GM21737 (cell line): Measurements from ENCODE around the gene TRIM41.
"Not testable (repeated sequence)": the region's sequence is repeated elsewhere in the genome, so short reads cannot be mapped to it uniquely, and the experiment has no call there.

Experiments used
- ATAC-seq: cut with Tn5 transposase; IDR thresholded peaks from one replicate; pipeline ENCODE4 v1.9.1; 2021; ENCODE audit warnings: mild to moderate bottlenecking, moderate library complexity; ENCODE audit not compliant: unreplicated experiment

TRIM41 gene

DNA sequence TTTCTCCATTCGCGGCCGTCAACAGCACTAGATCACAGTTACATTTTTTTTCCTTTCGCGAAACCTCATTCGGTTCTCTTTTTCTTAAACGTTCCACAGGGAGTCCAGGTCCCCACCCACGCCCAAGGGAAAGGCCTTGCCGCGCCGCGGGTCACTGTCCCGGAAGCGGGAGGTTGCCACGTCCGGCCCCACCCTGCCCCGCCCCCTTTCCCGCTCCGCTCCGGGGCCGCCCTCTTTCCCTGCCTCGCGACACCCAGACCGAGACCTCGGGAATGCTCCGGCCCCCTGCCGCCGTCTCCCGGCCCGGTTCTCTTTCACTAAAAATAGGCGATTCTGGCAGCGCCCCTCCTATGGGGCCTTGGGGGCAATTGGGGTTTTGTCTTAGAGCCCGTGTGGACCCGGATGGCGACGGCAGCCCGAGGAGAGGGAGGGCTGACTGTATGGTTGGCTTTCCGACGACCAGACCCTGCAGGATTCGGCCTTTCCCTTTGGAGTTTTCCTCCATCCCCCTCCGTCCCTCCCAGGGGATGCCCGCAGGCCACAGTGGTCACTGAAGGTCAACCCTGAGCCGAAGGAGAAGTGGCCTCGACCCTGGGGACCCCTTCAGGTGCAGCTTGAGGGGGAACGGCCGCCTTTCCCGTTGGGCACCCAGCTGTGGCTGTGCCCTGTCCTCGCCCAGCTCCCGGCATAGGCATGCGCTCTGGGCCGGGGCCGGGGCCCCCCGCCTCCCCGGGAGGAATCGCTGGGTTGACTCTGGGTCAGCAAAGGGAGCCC, 23.4 kb downstream of the TRIM41 start:
- ATAC-seq = peak; percentile 41

- ATAC-seq = no peak
These were observed 25.2 kb downstream of the TRIM41 start for GRCh38 chr5:181248277-181248676.

DNA sequence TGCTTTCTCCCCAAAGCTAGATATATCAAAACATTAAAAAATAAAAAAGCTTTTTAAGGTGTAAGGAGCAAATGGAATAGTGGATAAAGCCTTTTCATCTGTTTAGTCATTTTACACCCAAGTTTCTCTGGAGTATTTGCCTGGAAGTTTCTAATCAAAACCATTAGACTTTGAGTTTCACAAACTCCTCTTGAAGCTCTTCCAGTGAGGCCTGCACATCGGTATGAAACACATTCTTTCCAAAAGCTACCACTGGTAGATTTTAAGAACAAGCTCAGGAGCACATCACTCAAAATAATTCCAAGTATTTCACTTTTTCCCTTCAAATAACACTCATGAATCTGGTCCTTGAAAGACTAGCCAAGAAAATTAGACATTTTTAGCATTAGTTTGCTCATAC, 32.2 kb downstream of the TRIM41 start:
- no peak for ATAC-seq

GRCh38 chr5:181255836-181256578, 32.9 kb downstream of the TRIM41 start:
- no peak for ATAC-seq

DNA sequence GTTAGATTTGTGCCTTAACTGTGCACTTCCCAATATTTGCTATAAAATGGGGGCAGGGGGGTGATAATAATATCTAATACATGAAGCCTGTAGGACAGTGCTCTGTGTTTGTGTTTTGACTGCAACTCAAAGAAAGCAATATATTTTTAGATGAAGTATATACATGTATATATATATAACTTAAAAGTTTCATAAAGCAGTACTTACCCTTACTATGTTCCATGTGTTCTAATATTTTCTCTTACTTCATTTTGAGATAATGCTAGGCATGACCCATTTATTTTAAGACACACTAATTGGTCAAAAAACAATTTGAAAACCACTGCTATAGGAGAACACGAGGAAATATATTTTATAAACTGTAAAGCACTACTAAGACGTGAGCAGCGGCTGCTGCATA, 35.5 kb downstream of the TRIM41 start:
- ATAC-seq = no peak

GRCh38 chr5:181259283-181259682, 36.2 kb downstream of the TRIM41 start:
- no peak for ATAC-seq

DNA sequence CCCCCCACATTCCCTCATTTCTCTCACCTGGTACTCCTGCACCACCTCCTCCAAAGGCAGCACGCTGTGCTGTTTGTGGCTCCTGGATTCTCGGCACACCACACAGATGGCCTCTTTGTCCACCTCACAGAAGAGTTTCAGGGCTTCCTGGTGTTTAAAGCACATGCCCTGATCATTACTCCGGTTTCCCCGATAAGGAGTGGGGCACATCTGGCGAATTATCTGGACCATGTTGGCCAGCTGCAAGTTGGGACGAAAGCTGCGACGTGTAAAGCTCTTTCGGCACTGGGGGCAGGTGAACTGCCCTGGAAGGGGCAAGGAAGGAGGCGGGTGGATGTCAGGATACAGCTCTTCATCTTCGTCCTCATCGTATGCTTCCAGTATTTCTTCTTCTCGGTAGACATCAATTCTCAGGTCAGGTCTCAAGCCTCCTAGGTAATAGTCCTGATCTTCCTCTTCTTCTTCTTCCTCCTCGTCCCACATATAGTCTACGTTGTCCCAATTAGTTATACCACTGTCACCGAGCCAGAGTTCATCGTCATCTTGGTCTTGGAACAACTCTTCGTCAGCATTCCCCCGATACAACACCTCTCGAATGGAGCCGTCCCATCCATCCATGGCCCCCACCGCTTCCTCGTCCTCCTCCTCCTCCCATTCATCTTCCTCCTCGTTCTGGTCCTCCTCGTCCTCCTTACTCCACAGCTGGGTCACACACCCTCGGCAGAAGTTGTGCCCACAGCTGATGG, 37.1 kb downstream of the TRIM41 start:
- no peak for ATAC-seq

DNA sequence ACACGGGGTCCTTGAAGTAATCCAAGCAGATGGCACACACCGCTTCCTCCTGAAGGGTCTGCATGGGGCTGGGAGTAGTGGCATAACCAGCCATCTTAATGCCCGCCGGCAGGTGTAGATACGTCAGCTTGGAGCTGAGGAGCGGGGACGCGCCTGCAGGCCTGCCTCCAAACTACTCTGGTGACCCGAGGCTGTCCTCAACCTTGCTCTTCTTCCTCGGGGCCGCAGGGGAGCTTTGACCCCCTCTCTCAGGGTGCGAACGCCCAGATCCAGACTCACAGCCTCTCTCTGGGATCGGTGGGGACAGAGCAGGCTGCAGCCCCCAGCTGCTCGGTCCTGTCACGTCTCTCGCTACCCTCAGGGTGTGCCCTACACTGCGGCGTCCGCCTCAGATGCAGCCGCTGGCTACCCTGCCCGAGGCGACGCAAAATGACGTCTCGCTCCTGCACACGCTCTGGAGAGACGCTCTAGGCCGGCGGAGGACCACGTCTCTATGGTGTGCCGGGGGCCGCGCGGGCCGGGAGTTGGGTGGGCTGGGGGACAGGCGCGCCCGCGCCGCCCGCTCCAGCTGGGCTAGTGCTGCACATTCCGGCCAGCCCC, 37.7 kb downstream of the TRIM41 start, which contains the start of gene TRIM52:
TRIM52 (minus strand) TSS at position 424 of the 600 bp plus-strand sequence; CDS start at position 94, 330 bp downstream.
- ATAC-seq = peak; percentile 80

DNA sequence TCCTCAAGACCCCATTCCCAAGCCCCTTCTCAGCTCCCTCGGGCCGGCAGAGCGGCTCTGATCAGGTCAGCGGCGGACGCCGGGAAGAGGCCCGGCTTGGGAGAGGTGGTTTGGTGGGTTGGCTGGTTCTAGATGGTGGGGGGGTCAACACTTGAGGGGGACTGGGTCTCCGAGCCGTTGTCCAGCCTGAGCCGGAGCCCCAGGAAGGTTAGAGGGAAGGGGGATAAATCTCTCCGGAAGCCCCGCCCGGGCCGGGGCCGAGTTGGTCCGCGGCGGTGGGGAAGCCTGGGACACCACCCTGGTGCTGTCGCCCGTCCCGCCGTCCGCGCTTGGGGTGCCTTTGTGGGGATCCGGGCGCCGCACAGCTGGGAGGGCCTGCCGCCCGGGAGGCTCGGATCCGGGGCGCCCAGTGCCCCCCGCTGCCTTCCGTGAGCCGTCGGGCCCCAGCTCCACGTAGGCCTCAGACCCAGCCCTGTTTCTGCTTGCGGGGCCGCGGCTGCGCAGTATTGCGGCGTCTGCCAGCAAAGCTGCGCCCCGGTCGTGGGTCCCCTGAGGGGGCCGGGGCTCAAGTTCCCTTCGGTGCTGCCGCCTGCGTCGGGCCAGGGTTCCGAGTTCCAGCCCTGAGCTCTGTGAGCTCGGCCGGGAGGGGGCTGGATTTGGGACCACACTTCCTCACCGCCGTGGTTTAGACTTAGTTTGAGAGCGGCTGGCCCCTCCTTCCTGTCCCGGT, 38.4 kb downstream of the TRIM41 start:
- peak; percentile 48 for ATAC-seq

GRCh38 chr5:181263633-181264032, 40.6 kb downstream of the TRIM41 start:
- ATAC-seq = no peak

- ATAC-seq = no peak
These were observed 42.1 kb downstream of the TRIM41 start for GRCh38 chr5:181265092-181265671.

- ATAC-seq = not testable (repeated sequence)
These were observed 44.3 kb downstream of the TRIM41 start for GRCh38 chr5:181267291-181267904.

GRCh38 chr5:181267907-181268306, 44.8 kb downstream of the TRIM41 start:
- not testable (repeated sequence) for ATAC-seq

GRCh38 chr5:181271081-181271480, 48.0 kb downstream of the TRIM41 start:
- ATAC-seq = no peak

- not testable (repeated sequence) for ATAC-seq
These were observed 50.3 kb downstream of the TRIM41 start for GRCh38 chr5:181273433-181273744.

DNA sequence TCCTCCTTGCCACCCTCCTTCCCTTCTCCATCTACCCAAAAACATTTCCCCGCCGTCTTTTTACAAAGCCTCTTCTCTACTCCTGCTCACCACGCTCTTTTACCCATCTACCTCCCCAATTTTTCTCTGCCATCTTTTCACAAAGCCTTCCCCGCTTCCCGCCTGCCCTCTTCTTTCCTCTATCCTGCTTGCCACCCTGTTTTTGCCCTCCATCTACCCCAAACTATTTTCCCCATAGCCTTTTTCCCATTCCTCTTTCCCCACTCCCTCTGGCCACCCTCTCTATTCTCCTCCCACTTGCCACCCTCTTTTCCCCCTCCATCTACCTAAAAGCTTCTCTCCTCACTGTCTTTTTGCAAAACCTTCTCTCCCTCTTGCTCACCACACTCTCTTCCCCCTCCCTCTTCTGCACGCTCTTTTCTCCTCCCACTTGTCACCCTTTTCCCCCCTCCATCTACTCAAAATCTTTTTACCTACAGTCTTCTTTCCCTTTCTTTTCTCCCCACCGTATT, 57.2 kb downstream of the TRIM41 start:
- ATAC-seq = no peak

DNA sequence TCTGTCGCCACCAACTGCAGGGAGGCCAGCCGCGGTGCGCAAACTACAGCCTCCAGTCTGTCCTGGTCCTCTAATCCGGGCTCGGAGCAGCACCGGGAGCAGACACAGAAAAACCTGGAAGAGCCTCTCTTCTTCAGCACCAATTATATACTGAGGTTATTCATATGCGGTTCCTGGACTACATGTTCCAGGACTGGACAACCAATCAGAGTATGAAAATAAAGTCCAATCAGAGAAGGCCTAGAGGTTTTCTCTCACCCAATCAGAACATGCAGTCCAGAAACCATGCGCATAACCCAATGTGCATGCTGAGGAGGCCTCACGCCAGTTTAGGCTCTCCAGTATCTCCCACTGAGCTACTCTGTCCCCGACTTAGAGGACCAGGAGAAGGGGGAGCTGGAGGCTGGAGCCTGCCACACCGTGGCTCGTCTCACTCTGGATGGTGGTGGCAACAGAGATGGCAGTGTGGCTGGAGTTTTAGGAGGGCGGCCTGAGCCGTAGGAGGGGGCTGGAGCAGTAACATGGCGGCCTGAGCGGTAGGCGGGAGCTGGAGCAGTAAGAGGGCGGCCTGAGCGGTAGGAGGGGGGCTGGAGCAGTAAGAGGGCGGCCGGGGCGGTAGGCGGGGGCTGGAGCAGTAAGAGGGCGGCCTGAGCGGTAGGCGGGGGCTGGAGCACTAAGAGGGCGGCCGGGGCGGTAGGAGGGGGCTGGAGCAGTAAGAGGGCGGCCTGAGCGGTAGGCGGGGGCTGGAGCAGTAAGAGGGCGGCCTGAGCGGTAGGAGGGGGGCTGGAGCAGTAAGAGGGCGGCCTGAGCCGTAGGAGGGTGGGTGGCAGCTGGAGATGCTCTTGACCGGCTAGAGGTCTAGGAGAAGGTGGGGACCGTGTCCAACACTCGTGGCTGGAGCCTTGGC, 58.2 kb downstream of the TRIM41 start:
- ATAC-seq = no peak

DNA sequence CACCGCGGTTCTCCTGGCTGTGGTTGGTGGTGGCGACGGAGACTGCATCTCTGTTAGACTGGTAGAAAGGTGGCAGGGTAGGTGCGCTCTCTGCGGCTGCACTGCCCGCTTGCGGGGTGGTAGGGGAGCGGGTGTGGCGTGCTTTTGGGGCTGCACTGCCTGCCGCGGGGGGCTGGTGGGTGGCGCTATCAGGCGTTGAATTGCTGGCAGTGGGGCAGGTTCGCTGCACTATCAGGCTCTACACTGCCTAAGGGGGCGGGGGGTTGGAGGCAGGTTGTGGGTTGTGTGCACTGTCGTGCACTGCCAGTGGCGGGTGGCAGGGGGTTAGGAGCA, 58.9 kb downstream of the TRIM41 start:
- ATAC-seq = no peak

DNA sequence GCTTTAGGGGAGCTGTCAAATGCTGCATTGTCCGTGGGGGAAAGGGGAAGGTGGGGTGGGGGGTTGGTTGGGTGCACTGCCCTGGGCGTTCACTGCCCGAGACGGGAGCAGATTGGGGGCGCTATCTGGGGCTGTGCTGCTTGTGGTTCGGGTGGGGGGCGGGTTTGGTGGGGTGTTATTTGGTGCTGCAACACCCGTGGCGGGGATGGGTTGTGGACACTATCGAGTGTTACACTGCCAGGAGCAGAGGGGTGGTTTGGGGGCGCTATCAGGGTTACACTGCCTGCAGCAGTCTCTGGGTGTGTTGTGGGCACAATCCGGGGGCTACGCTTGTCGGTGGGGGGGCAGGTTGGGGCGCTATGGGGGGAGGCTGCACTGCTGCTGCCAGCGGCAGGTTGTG, 59.3 kb downstream of the TRIM41 start:
- not testable (repeated sequence) for ATAC-seq
